K562 (cell line): ENCODE results near the gene PARD6B. TPM values are rescaled to one million over a fixed set of nuclear protein-coding genes. Genes with fewer than 3 reads are reported as not detected.

Experiments used
- CBFA2T3 ChIP-seq: fragments of 450-650 bp; IDR thresholded peaks from 2 replicates; pipeline ENCODE4 v1.6.1; 2017
- EP300 ChIP-seq: IDR thresholded peaks from 2 replicates; pipeline ENCODE4 v1.6.1; 2012; ENCODE audit warnings: low read length, improper control_type of control experiment
- GATA2 ChIP-seq: sonication (generic); formaldehyde crosslinking; IDR thresholded peaks from 2 replicates; pipeline ENCODE4 v1.4.0; 2020; ENCODE audit warnings: mild to moderate bottlenecking, missing genetic modification reagents
- PHF20 ChIP-seq: fragments of 450-650 bp; IDR thresholded peaks from 2 replicates; pipeline ENCODE4 v1.6.1; 2018; ENCODE audit not compliant: partially characterized antibody
- PYGO2 ChIP-seq: fragments of 450-650 bp; IDR thresholded peaks from 2 replicates; pipeline ENCODE4 v1.6.1; 2016; ENCODE audit warnings: mild to moderate bottlenecking, missing genetic modification characterization, moderate library complexity, missing compliant biosample characterization
- SRSF3 ChIP-seq: fragments of 200-400 bp; formaldehyde crosslinking; IDR thresholded peaks from 2 replicates; pipeline ENCODE4 v1.6.1; 2016; ENCODE audit warnings: mild to moderate bottlenecking, low read length, moderate library complexity; ENCODE audit not compliant: insufficient read depth
- ZMIZ1 ChIP-seq, 2 experiments: fragments of 150-350 bp in 1 of 2; IDR thresholded peaks; 2 replicates each; pipeline ENCODE4 v1.6.1; 2012 to 2016; ENCODE audit warnings: low read depth in 2 of 2, low read length in 2 of 2, mild to moderate bottlenecking in 1 of 2, moderate library complexity in 1 of 2
- ZNF407 ChIP-seq: fragments of 450-650 bp; IDR thresholded peaks from 2 replicates; pipeline ENCODE4 v1.6.1; 2016; ENCODE audit warnings: low read depth
- polyA plus RNA-seq, 8 experiments: library from polyadenylated mRNA; depleted of rRNA in 4 of 8; stranded (reverse) in 5 of 8; unstranded in 3 of 8; fragments of >200 nt; fragmentation: Nextera tagmentation in 2 of 8; fragmentation: Illumina TruSeq in 1 of 8; extraction: Ambion mirVana in 2 of 8; extraction: Trizol in 1 of 8; gene quantifications; 2 replicates each; pipeline versions ENCODE4 v1.2.1 to v1.2.3, GENCODE V29; 2011 to 2014; ENCODE audit warnings: inconsistent platforms in 1 of 8, missing spikeins in 1 of 8
- total RNA-seq, 7 experiments: library from RNA; depleted of rRNA in 6 of 7; stranded (reverse); fragments of >200 nt in 6 of 7; fragmentation: Illumina TruSeq in 2 of 7; extraction: Trizol in 2 of 7; gene quantifications; 2 replicates each; pipeline versions ENCODE4 v1.2.1 to v1.2.3, GENCODE V29; 2011 to 2021; ENCODE audit warnings: low replicate concordance in 1 of 7
- TF ChIP-seq, protein P1 (sequence below): IDR thresholded peaks from 3 replicates; pipeline ENCODE4 v1.6.1; 2011; ENCODE audit warnings: borderline replicate concordance, mild to moderate bottlenecking, moderate library complexity; ENCODE audit not compliant: insufficient read length; ENCODE audit errors: extremely low read depth

Gene PARD6B
- total and polyA plus RNA-seq, 9 of the 15 experiments (the other 6 are each of a cell fraction or from before 2014, with no cell fraction given) = 1.7 to 12.3 (median 5.5) TPM

GRCh38 chr20:50788045-50788991 lies 56.9 kb downstream of the PARD6B start (continued):
- TF ChIP-seq, protein P1, sequence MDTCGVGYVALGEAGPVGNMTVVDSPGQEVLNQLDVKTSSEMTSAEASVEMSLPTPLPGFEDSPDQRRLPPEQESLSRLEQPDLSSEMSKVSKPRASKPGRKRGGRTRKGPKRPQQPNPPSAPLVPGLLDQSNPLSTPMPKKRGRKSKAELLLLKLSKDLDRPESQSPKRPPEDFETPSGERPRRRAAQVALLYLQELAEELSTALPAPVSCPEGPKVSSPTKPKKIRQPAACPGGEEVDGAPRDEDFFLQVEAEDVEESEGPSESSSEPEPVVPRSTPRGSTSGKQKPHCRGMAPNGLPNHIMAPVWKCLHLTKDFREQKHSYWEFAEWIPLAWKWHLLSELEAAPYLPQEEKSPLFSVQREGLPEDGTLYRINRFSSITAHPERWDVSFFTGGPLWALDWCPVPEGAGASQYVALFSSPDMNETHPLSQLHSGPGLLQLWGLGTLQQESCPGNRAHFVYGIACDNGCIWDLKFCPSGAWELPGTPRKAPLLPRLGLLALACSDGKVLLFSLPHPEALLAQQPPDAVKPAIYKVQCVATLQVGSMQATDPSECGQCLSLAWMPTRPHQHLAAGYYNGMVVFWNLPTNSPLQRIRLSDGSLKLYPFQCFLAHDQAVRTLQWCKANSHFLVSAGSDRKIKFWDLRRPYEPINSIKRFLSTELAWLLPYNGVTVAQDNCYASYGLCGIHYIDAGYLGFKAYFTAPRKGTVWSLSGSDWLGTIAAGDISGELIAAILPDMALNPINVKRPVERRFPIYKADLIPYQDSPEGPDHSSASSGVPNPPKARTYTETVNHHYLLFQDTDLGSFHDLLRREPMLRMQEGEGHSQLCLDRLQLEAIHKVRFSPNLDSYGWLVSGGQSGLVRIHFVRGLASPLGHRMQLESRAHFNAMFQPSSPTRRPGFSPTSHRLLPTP = no peak
- TF ChIP-seq ZNF407 (no peak), SRSF3 (no peak), PHF20 (no peak), ZMIZ1 (IDR thresholded peaks at IDR 0.05; ENCODE audit: low read depth in 2 of 2, low read length in 2 of 2) (no peak), CBFA2T3 (no peak), PYGO2 (no peak), EP300 (0 out of 2 replicates have a peak, but pooled peaks have one; percentile 30), GATA2 (CRISPR knock-in tag) (peak; percentile 80)
